GM13977 (cell line): ENCODE results near the gene TMEM82.

Experiments used
- DNase-seq: peaks from one replicate; pipeline ENCODE4 v3.0.0; 2012; ENCODE audit warnings: low spot score
- in situ Hi-C: fragments of 300-500 bp; cut with MboI; formaldehyde crosslinking; loops from one replicate; pipeline ENCODE4 v1.12.0; 2022; ENCODE audit warnings: low sequenced_read_pairs, low pct_unique_long_range_greater_than_20kb, mixed read lengths, inconsistent platforms; ENCODE audit not compliant: unreplicated experiment
- TF ChIP-seq, protein P1 (sequence below): IDR thresholded peaks from 2 replicates; pipeline ENCODE4 v1.5.1; 2012; ENCODE audit warnings: mild to moderate bottlenecking, control low read depth; ENCODE audit not compliant: insufficient read depth; ENCODE audit errors: extremely low read depth, missing control alignments

Gene TMEM82

DNA sequence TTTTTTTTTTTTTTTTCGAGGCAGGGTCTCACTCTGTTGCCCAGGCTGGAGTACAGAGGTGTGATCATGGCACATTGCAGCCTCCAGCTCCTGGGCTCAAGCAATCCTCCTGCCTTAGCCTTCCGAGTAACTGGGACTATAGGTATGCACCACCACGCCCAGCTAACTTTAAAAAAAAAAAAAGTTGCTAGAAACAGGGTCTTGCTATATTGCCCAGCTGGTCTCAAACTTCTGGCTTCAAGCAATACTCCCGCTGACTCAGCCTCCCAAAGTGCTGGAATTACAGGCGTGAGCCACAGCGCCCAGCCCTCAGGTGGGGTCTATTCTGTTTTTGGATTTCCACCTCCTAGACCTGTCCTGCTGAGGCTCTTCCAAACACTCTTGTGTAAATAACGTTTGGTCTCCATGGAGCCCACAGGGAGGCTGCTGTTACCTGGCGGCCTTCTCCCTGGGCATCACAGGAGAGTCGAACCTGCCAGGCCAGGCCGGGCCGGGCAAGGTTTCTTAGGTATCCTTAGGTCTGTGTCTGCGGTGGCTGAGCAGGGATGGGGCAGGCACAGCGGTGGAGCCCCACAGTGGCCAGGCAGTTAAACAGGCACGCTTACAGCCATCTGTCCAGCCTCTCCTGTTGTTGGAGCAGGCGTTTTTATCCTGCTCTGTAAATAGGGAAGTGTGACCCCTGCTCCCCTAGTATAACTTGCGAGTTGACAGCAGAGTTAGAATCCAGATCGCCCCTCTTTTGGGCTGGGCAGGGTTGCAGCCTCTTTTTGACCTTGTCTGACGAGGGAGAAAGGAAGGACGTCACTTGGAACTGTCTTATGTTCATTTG, 39.4 kb upstream of the TMEM82 start:
- in situ Hi-C loops: no loop called here
- no peak for DNase-seq
- TF ChIP-seq, protein P1, sequence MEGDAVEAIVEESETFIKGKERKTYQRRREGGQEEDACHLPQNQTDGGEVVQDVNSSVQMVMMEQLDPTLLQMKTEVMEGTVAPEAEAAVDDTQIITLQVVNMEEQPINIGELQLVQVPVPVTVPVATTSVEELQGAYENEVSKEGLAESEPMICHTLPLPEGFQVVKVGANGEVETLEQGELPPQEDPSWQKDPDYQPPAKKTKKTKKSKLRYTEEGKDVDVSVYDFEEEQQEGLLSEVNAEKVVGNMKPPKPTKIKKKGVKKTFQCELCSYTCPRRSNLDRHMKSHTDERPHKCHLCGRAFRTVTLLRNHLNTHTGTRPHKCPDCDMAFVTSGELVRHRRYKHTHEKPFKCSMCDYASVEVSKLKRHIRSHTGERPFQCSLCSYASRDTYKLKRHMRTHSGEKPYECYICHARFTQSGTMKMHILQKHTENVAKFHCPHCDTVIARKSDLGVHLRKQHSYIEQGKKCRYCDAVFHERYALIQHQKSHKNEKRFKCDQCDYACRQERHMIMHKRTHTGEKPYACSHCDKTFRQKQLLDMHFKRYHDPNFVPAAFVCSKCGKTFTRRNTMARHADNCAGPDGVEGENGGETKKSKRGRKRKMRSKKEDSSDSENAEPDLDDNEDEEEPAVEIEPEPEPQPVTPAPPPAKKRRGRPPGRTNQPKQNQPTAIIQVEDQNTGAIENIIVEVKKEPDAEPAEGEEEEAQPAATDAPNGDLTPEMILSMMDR: no peak

DNA sequence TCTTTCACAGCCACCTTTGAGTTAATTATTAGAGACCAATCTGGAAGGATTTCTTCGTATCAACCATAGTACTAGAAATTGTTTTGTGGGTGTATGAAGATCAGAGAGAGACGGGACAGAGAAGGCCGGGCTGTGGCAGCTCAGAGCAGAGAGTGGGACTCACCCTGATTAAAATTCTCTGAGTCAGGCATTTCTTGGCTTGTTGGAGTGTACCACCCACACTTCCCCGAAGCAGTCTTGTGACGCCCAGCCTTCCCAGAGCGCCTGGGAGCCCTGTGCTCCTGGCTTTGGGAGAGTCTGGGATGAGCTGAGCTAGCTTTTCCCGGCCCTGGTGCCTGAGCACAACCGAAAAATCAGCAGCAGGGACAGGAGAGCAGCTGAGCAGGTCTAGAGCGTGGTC, 38.7 kb upstream of the TMEM82 start:
- in situ Hi-C loops: no loop called here
- no peak for DNase-seq
- TF ChIP-seq, protein P1: no peak

DNA sequence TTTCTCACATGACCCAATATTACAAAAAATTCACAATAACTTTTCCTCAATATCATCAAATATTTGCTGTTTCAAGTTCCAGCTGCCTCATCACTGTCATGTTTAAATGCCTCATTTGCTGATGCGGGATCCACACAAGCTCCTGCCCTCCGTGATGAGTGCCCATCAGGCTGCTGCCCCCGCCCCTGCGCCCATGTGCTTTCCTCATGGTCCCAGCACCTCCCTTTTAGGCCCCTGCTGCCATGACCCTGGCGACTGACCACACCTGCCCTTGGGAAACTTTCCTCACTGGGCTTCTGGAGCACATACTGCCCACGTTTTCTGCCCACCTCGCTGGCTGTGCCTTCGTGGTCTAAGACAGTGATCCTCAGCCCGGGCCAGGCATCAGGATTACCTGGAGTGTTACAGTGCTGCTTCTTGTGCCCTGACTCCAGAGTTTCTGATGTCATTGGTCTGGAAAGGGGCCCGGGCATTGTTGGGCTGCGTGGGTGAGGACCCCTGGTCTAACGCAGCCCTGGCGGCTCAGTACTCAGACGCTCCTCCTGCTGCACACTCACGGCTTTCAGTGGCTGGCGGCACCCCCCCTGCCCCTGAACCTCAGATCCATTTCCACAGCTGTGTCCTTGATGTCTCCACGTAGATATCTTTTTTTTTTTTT, 37.6 kb upstream of the TMEM82 start:
- DNase-seq: no peak
- in situ Hi-C loops: no loop called here
- TF ChIP-seq, protein P1: no peak

DNA sequence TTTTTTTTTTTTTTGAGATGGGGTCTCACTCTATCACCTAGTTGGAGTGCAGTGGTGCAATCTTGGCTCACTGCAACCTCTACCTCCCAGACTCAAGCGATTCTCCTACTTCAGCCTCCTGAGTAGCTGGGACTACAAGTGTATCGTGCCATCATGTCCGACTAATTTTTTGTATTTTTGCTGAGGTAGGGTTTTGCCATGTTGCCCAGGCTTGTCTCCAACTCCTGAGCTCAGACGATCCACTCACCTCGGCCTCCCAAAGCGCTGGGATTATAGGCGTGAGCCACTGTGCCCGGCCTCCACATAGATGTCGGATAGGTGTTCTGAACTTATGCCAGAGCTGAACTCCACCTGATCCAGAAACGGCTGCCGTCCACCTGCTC, 37.1 kb upstream of the TMEM82 start:
- TF ChIP-seq, protein P1: no peak
- DNase-seq: no peak
- in situ Hi-C loops: no loop called here

DNA sequence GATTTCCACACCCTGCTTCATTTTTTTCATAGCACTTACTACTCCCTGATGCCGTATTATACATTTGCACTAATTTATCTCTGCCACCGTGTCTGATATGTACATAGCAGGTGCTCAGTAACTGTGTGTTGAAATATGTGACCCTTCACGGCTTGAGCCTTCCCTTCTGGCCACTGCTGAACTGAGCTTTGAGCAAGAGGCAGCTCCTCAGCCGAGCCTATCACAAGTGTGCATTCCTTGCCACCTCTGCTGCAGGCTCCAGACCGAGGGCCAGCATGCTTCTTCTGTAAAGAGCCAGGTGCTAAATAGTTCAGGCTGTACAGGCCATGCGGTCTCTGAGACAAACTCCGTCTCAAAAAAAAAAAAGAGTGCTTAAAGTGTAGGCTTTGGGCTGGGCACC, 35.5 kb upstream of the TMEM82 start:
- no peak for DNase-seq
- in situ Hi-C loops: no loop called here
- TF ChIP-seq, protein P1: no peak

DNA sequence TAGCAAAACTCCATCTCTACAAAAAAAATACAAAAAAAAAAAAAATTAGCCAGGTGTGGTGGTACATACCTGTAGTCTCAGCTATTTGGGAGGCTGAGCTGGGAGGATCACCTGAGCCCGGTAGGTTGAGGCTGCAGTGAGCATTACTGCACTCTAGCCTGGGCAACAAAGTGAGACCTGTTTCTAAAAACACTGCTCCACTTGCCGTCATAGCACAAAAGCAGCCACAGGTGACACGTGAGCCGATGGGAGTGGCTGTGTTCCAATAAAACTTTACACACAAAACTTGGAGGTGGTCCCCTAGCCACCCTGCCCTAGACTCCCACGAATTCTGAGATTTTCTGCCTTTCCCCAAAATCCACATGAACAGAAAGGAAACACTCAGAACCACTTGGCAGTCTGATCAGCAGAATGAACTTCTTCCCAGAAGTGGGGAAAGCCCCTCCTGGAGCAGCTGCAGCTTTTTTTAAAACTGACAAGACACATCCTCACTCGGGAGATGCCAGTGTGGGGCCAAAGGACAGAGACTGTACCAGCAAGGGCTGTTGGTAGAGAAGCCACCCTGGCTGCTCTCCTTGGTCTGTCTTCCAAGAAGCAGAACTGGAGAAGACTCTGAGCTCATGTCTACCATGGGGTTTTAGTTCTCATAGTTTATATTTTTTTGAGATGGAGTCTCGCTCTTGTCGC, 34.9 kb upstream of the TMEM82 start:
- TF ChIP-seq, protein P1: no peak
- DNase-seq: no peak
- in situ Hi-C loops: no loop called here
